Posterior cingulate gyrus (tissue), 11 donors: Measurements from ENCODE around the gene KCNJ12.
"Not testable (repeated sequence)": the region's sequence is repeated elsewhere in the genome, so short reads cannot be mapped to it uniquely, and the experiment has no call there.

ENCODE experiments used
- DNase-seq, 10 donors: peaks; one replicate each; pipeline versions ENCODE4 v3.0.0 to v3.0.0-alpha.2; 2020 to 2021; ENCODE audit warnings: mixed read lengths in 3 of 10
- intact Hi-C: fragments of 100-400 bp; cut with DNase I; formaldehyde crosslinking; loops from one replicate; pipeline ENCODE4 v1.15.1; 2023

Gene KCNJ12

DNA sequence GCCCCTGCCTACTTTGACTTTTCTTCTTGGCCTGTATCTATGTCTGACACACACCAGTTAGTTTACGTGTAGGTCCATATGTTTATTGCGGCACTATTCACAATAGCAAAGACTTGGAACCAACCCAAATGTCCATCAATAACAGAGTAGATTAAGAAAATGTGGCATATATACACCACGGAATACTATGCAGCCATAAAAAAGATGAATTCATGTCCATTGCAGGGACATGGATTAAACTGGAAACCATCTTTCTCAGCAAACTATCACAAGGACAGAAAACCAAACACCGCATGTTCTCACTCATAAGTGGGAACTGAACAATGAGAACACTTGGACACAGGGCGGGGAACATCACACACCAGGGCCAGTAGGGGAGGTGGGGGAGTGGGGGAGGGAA is 80.3 kb downstream of the KCNJ12 start:
- DNase-seq, result not testable (repeated sequence)
- intact Hi-C loops, result loop anchor here (5.0 kb wide), 1 partner anchor 36 kb away; no protein-coding TSS in a partner anchor

DNA sequence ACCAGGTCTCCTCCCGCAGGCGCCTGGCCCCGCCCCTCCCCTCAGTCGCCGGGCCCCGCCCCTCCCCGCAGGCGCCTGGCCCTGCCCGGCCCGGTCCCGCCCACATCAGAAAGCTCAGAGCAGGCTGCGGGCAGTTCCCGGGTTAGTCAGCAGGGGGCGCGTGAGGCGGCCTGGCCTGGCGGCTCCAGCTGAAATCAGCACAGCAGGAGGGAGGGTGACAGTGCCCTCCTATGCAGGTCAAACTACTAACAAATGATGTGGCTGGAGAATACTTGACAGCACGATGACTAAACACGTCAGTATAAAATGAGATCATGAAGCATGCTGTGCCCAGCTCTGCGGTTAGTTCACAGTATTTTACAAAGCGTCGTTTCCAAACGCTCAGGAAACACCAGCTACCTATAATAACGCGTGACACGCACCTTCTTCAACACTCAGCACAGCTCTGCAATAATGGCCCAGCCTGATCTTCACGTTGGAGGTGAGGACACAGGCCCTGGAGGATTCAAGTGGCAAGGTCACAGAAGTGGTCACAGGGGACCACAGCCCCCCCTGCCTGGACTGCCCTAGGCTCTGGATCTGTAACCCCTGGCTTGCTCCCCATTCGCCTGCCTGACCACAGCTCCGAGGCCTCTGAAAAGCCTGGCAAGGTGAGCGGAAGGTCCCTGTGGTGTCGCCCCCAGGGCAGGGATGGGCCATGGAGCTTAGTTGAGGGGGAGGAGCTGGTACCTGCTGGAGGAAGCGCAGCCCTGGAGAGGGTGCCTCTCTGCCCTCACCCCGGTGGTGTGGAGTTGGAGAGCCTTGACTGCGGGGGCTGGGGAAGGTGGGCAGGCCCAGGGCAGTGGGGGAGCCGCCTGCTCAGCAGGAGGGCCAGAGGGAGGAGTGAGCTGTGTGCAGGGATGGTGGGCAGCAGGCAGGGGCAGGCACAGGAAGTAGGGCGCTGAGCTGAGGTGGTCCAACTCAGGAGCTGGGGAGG is 81.2 kb downstream of the KCNJ12 start:
- intact Hi-C loops, result loop anchor here (1.0 to 5.0 kb wide), 2 partner anchors 35 to 54 kb away; no protein-coding TSS in a partner anchor
- DNase-seq, result peak; percentile 73 to 98 (median 86)

DNA sequence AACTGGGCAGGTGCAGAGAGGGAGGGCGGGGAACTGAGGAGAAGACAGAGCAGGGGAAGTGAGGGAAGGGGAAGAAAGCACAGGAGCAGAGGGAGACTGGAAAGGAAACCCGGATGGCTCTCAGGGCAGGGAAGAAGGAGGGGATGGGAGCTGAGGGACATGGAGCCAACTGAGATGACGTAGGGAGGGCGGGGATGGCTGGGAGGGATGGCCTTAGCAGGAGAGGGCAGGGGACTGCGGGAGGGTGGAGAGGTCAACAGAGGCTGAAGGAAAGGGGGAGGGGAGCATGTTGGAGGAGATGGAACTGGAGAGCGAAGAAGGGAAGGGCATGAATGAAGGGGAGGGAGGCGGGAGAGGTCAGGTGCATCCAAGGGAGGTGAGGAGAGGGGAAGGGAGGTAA is 81.9 kb downstream of the KCNJ12 start:
- intact Hi-C loops, result loop anchor here (5.0 kb wide), 1 partner anchor 34 kb away; no protein-coding TSS in a partner anchor
- peak in 2 of 10 donors; percentile 34 to 48 for DNase-seq

DNA sequence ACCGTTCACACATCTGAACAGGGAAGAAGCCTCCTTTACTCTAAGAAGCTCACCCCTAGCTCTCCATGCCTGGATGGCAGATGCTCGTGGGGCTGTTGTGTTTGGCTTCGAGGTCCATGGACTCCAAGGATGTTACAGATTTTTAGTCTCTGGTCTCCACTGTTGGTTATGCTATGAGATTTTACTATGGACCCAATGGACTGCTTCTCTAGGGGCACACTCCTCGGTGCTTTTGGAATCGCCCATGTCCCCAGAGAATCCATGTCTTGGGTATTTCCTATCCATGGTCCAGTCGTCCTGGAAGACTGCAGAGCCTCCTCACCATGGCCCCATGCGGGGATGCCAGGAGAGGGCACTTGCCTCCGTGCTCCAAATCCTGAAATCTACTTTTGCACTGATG is 83.4 kb downstream of the KCNJ12 start:
- intact Hi-C loops, result loop anchor here (5.0 kb wide), 1 partner anchor 33 kb away; no protein-coding TSS in a partner anchor
- DNase-seq, result no peak

DNA sequence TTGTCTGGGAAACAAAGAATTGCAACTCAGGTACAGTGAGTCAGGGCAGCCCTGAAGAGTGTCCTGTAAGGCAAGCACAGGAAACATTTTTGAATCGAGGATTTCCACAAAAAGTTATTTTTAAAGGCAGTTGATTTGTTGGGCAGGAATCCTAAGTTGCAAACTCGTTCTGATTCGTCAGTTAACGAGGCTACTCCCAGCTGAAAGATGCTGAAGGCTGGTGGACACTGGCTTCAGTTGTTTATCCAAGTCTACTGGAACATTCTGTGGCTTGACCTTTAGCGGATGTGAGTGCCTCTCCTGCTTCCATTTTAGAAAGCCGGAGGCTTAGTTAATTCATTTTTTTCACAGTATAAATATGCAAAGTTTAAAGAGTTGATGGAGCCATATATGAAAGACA is 84.2 kb downstream of the KCNJ12 start:
- intact Hi-C loops, result no loop called here
- DNase-seq, result no peak

DNA sequence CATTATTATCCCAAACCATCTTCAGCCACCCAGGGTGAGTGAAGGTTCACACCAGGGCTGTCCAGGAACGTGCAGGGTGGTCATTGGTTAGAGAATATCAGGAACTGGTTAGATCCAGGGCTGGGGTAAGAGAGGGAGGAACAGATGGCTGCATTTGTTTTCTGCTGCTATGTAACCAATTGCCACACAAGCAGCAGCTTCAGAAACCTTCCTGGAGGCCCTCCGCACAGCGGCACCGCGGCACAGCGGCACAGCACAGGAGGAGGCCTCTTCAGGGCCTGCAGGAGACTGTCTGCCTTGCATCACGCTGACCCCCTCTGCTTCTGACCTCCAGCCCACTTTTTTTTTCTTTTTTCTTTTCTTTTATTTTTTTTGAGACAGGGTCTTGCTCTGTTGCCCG is 86.1 kb downstream of the KCNJ12 start:
- no peak for DNase-seq
- intact Hi-C loops, result no loop called here

DNA sequence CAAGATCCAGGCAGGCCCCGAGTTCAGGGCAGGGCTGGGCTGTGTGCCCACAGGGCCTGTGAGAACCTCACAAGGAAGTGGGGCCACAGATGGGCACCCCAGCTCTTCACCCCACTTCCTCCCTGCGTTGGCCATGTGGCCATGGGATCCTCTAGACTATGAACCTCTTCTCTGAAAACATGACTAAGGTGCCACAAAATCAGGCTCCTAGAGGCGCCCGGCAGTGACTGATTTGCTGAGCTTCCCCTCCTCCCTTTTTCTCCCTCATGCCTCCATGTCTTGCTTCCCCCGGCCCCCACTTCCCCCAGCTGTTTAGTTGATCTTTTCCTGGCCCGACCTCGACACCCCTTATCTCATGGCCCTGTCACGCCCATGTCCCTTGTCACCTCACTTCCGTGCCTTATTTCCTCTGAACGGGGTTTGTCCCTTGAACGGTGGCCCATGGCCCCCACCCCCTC is 87.1 kb downstream of the KCNJ12 start:
- intact Hi-C loops, result no loop called here
- DNase-seq, result peak in 1 of 10 donors; percentile 51

DNA sequence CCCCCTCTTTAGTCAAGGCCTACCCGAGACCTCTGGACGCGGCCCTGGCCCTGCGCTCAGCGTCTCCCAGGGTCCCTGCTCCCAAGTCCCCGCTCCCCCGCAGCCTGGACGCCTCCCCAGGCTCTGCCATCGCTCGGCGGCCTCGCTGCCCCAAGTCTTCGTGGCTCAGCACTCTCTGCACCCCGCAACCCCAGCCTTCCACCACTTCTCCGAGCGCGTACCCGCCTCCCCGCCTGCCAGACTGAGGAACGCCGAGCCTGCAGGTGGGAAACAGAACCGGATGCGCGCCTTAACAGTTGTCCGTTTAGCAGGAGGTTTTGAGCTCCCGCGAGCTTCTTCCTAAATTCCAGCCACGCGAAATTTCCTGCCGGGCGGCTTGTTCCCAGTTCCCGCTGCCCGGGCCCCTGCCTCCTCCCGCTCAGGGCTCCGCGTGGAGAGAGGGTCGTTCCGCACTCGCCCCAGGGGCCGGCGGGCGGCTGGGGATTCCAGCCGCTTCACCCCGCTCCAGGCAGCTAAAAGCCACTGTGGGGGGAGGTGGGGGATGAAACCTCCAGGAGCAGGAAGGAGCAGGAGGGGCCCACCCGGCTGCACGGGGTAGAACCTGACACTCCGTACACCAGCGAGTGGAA is 87.7 kb downstream of the KCNJ12 start:
- intact Hi-C loops, result no loop called here
- peak in 4 of 10 donors; percentile 17 to 83 (median 56) for DNase-seq

DNA sequence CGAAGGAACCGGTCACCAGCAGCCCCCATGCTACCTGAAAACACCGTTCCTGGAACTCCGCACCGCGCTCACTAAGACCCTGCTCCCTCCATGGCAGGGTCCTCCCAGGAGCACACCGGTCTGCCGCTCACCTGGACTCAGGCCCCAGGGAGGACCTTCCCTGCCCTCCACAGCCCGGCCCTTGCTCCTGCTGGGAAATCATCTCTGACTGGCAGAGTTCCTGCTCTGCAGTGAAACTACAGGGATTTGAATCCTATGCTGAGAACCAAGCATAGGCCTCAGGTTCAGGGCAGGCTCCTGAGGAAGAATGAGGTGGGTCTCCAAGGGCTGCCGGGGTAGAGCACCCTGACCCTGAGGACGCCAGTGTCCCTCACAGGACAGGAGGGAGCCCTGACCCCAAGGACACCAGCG is 88.5 kb downstream of the KCNJ12 start:
- peak in 1 of 10 donors; percentile 46 for DNase-seq
- intact Hi-C loops, result no loop called here

DNA sequence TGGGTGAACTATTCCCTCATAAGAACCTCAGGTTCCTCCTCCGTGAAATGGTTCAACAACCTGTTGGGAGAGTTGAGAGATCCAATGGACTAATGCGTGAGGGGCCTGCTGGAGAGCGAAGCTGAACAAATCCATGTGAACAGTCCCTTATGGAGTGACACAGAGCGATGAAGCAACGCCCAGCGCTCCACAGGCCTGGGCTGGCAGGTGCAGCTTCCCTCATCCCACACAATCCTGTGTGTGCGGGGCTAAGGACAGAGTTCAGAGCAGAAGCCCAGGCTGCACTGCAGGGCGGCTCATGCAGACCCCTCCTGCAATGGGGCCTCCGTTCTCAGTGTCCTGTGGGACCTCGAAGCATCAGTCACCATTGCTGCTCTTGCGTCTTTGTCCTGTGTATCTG is 90.4 kb downstream of the KCNJ12 start:
- DNase-seq, result peak in 1 of 10 donors; percentile 49
- intact Hi-C loops, result no loop called here

DNA sequence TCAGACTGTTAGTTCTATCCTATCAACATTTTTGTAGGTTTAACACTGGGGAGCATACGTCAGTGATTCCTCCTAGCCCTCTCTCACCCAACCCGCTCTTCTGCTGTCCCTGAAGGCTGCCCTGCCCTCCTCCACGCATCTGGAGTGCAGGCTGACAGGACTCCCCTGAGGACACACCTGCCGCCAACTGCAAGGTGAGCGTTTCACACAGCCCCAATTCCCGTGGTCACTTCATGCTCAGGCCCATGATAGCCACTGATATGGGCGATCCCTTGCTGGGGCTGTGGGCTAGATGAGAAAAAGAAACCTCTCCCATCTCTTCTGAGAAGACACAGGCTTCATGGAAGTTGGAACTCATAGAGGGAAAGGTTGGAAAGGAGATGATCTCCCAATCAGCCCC is 91.0 kb downstream of the KCNJ12 start:
- intact Hi-C loops, result no loop called here
- DNase-seq, result peak in 1 of 10 donors; percentile 57

DNA sequence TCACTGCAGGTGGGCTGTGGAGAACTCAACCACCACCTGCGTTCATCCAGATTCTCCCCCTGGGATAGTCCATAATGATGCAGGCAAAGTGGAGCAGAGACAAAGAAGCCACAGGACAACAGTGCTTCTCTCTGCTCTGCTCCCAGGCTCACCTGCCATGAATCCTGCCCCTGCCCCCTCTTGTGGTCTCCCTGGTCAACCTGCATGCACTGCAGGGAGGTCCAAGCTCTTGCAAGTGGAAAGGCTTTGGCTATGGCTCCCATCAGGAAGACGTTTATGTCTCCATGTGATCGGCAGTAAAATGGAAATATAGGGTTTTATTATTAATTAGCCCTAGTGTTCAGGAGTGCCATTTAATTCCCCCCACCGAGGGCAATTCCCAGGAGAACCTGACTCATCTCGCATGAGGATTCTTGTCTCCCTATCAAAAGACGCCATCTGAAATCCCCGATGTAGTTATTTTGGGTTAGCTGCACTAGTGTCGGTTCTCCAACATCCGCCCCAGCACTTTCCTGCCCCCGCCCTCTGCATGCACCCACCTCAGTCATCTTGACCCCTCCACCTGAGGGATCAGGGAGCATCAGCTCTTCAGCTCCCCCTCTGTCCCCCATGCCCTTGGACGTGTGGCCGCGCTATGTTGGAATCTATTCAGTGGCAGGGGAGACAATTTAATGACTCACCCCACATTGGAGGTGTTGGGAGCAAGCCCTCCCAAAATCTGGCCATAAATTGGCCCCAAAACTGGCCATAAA is 91.8 kb downstream of the KCNJ12 start:
- no peak for DNase-seq
- intact Hi-C loops, result no loop called here
